OCI-LY7 (cell line): ENCODE measurements around the gene LCMT1. TPM values are rescaled to one million over a fixed set of nuclear protein-coding genes. Genes with fewer than 3 reads are reported as not detected.

Experiments
- BruUV-seq: library from RNA; stranded (reverse); fragments of 400-500 nt; replicated peaks from 2 replicates; lab custom pipeline; 2021; lab: Mats Ljungman, UMichigan
- CTCF ChIA-PET: fragments of 300-600 bp; sonication (Branson Sonifier 250); formaldehyde crosslinking; loops from one replicate; lab custom pipeline; 2022; ENCODE audit warnings: antibody characterized with exemption; ENCODE audit not compliant: unreplicated experiment; lab: Charles Lee
- POLR2A ChIA-PET: fragments of 300-600 bp; sonication (Branson Sonifier 250); formaldehyde crosslinking; loops from one replicate; lab custom pipeline; 2022; ENCODE audit warnings: antibody characterized with exemption; lab: Charles Lee
- DNase-seq: peaks from one replicate; pipeline ENCODE4 v3.0.0-alpha.2; 2015; ENCODE audit warnings: low spot score
- H2AFZ ChIP-seq: fragments of 200-600 bp; sonication (generic), shearing (Covaris generic); 2 replicates; pipeline ENCODE4 v1.6.1; 2014; ENCODE audit warnings: mild to moderate bottlenecking, antibody characterized with exemption, low read length, moderate library complexity
- H3K27ac ChIP-seq: fragments of 200-600 bp; sonication (generic); 2 replicates; pipeline ENCODE4 v1.5.1; 2014; ENCODE audit warnings: mixed run types, low read depth, mild to moderate bottlenecking, moderate library complexity, low read length, inconsistent platforms; ENCODE audit not compliant: poor library complexity, severe bottlenecking
- H3K36me3 ChIP-seq: fragments of 200-600 bp; sonication (generic); 2 replicates; pipeline ENCODE4 v1.6.1; 2014; ENCODE audit warnings: mild to moderate bottlenecking, antibody characterized with exemption, low read length, moderate library complexity, mixed read lengths; ENCODE audit not compliant: insufficient read depth
- H3K4me1 ChIP-seq: fragments of 200-600 bp; sonication (generic); 2 replicates; pipeline ENCODE4 v1.5.1; 2014; ENCODE audit warnings: mild to moderate bottlenecking, low read length; ENCODE audit not compliant: insufficient read depth, poor library complexity, severe bottlenecking
- H3K4me2 ChIP-seq: fragments of 200-600 bp; sonication (generic); 2 replicates; pipeline ENCODE4 v1.6.1; 2014; ENCODE audit warnings: mild to moderate bottlenecking, low read length
- H3K4me3 ChIP-seq: fragments of 200-600 bp; sonication (generic); 2 replicates; pipeline ENCODE4 v1.5.1; 2014; ENCODE audit warnings: mild to moderate bottlenecking, low read depth, low read length; ENCODE audit not compliant: poor library complexity, severe bottlenecking
- H3K79me2 ChIP-seq: fragments of 200-600 bp; sonication (generic); 2 replicates; pipeline ENCODE4 v1.6.1; 2016; ENCODE audit warnings: low read depth, mild to moderate bottlenecking, low read length, moderate library complexity, mixed read lengths; ENCODE audit not compliant: insufficient read depth
- H3K9me2 ChIP-seq: fragments of 200-600 bp; sonication (generic); 2 replicates; pipeline ENCODE4 v1.6.1; 2016; ENCODE audit warnings: mild to moderate bottlenecking, low read length, mixed read lengths; ENCODE audit not compliant: insufficient read depth
- H3K9me3 ChIP-seq: fragments of 200-600 bp; sonication (generic); 2 replicates; pipeline ENCODE4 v1.6.1; 2014; ENCODE audit warnings: mild to moderate bottlenecking, mixed run types, low read length, mixed read lengths
- H4K20me1 ChIP-seq: fragments of 200-600 bp; sonication (generic); 2 replicates; pipeline ENCODE4 v1.6.1; 2014; ENCODE audit warnings: mild to moderate bottlenecking, antibody characterized with exemption, low read length, moderate library complexity, mixed read lengths; ENCODE audit not compliant: insufficient read depth
- CTCF ChIP-seq: fragments of 200-600 bp; sonication (generic); conservative IDR thresholded peaks from 2 replicates; pipeline ENCODE4 v1.5.1; 2014; ENCODE audit warnings: mild to moderate bottlenecking, antibody characterized with exemption, low read length, moderate library complexity, mixed read lengths
- EZH2phosphoT487 ChIP-seq: fragments of 200-600 bp; sonication (generic); IDR thresholded peaks from 2 replicates; pipeline ENCODE4 v1.6.1; 2018; ENCODE audit warnings: low read depth, borderline replicate concordance, mild to moderate bottlenecking, mixed run types, antibody characterized with exemption, low read length, moderate library complexity, mixed read lengths
- intact Hi-C: fragments of 100-400 bp; cut with micrococcal nuclease; formaldehyde crosslinking; loops from one replicate; pipeline ENCODE4 v1.10.0; 2022; ENCODE audit not compliant: unreplicated experiment
- total RNA-seq, 2 experiments: library from RNA; depleted of rRNA in 1 of 2; stranded (reverse); fragments of >200 nt in 1 of 2; shearing (Covaris generic) in 1 of 2; gene quantifications; 2 replicates each; pipeline ENCODE4 v1.2.3, GENCODE V29; 2014 to 2022

The LCMT1 gene
- total RNA-seq, 2 experiments from 2014 or later: 19.4 to 42.0 TPM

- H3K27ac ChIP-seq: no peak overlapping the region
- H4K20me1 ChIP-seq: no peaks in the 10 kb centered on the region
- no peak overlapping the region for H3K4me2 ChIP-seq
- TF ChIP-seq EZH2phosphoT487 (no peak), CTCF (no peak)
- no peaks in the 10 kb centered on the region for H3K4me1 ChIP-seq
- intact Hi-C loops: no loop called here
- no peak for DNase-seq
- H3K4me3 ChIP-seq: no peak overlapping the region
- no peaks in the 10 kb centered on the region for H3K79me2 ChIP-seq
- H2AFZ ChIP-seq: no peak overlapping the region
- H3K9me3 ChIP-seq: no peaks in the 10 kb centered on the region
- H3K9me2 ChIP-seq: no peaks in the 10 kb centered on the region
- BruUV-seq: no TSS peak
- no peaks in the 10 kb centered on the region for H3K36me3 ChIP-seq
- CTCF ChIA-PET: no interaction called here
- POLR2A ChIA-PET: no interaction called here
Observed at GRCh38 chr16:25199457-25199856, 87.9 kb downstream of the LCMT1 start.

- DNase-seq: no peak
- H3K4me3 ChIP-seq: no peak overlapping the region
- no TSS peak for BruUV-seq
- no peaks in the 10 kb centered on the region for H3K4me1 ChIP-seq
- H3K27ac ChIP-seq: no peak overlapping the region
- H3K4me2 ChIP-seq: no peak overlapping the region
- H4K20me1 ChIP-seq: no peaks in the 10 kb centered on the region
- no peak for TF ChIP-seq CTCF
- no peak for TF ChIP-seq EZH2phosphoT487
- no peaks in the 10 kb centered on the region for H3K9me2 ChIP-seq
- POLR2A ChIA-PET: no interaction called here
- H3K36me3 ChIP-seq: no peaks in the 10 kb centered on the region
- no peaks in the 10 kb centered on the region for H3K9me3 ChIP-seq
- intact Hi-C loops: no loop called here
- no peaks in the 10 kb centered on the region for H3K79me2 ChIP-seq
- H2AFZ ChIP-seq: no peak overlapping the region
- CTCF ChIA-PET: interaction anchor here (0.5 kb wide), 1 partner anchor 56 kb away, joined by 3 read pairs; no protein-coding TSS in a partner anchor
Observed at GRCh38 chr16:25210758-25211157, 99.2 kb downstream of the LCMT1 start.

- TF ChIP-seq CTCF (no peak), EZH2phosphoT487 (no peak)
- no peaks in the 10 kb centered on the region for H3K79me2 ChIP-seq
- H3K36me3 ChIP-seq: no peaks in the 10 kb centered on the region
- intact Hi-C loops: no loop called here
- H4K20me1 ChIP-seq: no peaks in the 10 kb centered on the region
- H3K4me1 ChIP-seq: no peaks in the 10 kb centered on the region
- no peak overlapping the region for H2AFZ ChIP-seq
- POLR2A ChIA-PET: no interaction called here
- no peak overlapping the region for H3K4me3 ChIP-seq
- H3K9me2 ChIP-seq: no peaks in the 10 kb centered on the region
- no peak for DNase-seq
- no peak overlapping the region for H3K4me2 ChIP-seq
- CTCF ChIA-PET: no interaction called here
- H3K27ac ChIP-seq: no peak overlapping the region
- no TSS peak for BruUV-seq
- H3K9me3 ChIP-seq: no peaks in the 10 kb centered on the region
Observed at GRCh38 chr16:25212636-25213035, 101.1 kb downstream of the LCMT1 start.
